GM23338 (cell line): ENCODE measurements around the gene DCP1B. TPM values are rescaled to one million over a fixed set of nuclear protein-coding genes. Genes with fewer than 3 reads are reported as not detected.

Experiments
- ATAC-seq: fragments of 200-7000 bp; cut with Tn5 transposase; 3 replicates; pipeline ENCODE4 v1.9.1; 2020
- DNase-seq: peaks from one replicate; pipeline ENCODE4 v3.0.0-alpha.2; 2015; ENCODE audit warnings: low spot score
- H2AFZ ChIP-seq: fragments of 200-600 bp; sonication (generic); 2 replicates; pipeline ENCODE4 v1.8.0; 2016; ENCODE audit warnings: antibody characterized with exemption, mild to moderate bottlenecking, moderate library complexity
- H3F3A ChIP-seq: fragments of 200-600 bp; sonication (generic); replicated peaks from 2 replicates; pipeline ENCODE4 v1.8.0; 2017; ENCODE audit warnings: antibody characterized with exemption, mixed run types, low read depth
- H3K27ac ChIP-seq: fragments of 200-600 bp; sonication (generic); 2 replicates; pipeline ENCODE4 v1.6.1; 2016; ENCODE audit warnings: low read depth
- H3K27me3 ChIP-seq: fragments of 200-600 bp; sonication (generic); 2 replicates; pipeline ENCODE4 v1.8.0; 2016; ENCODE audit warnings: mild to moderate bottlenecking, mixed run types, moderate library complexity; ENCODE audit not compliant: insufficient read depth
- H3K36me3 ChIP-seq: fragments of 200-600 bp; sonication (generic); 2 replicates; pipeline ENCODE4 v1.8.0; 2016; ENCODE audit warnings: mild to moderate bottlenecking; ENCODE audit not compliant: insufficient read depth
- H3K4me1 ChIP-seq: fragments of 200-600 bp; sonication (generic); 2 replicates; pipeline ENCODE4 v1.8.0; 2016; ENCODE audit warnings: mild to moderate bottlenecking, moderate library complexity; ENCODE audit not compliant: insufficient read depth
- H3K4me2 ChIP-seq: fragments of 200-600 bp; sonication (generic); 2 replicates; pipeline ENCODE4 v1.7.1; 2017; ENCODE audit warnings: mixed run types
- H3K4me3 ChIP-seq: fragments of 200-600 bp; sonication (generic); 2 replicates; pipeline ENCODE4 v1.6.1; 2016; ENCODE audit warnings: mixed run types
- H3K79me2 ChIP-seq: fragments of 200-600 bp; sonication (generic); replicated peaks from 2 replicates; pipeline ENCODE4 v1.8.0; 2017; ENCODE audit warnings: mild to moderate bottlenecking; ENCODE audit not compliant: insufficient read depth
- H3K9me2 ChIP-seq: fragments of 200-600 bp; sonication (generic); 2 replicates; pipeline ENCODE4 v1.8.0; 2017; ENCODE audit not compliant: insufficient read depth
- H4K20me1 ChIP-seq: fragments of 200-600 bp; sonication (generic); replicated peaks from 2 replicates; pipeline ENCODE4 v1.8.0; 2017; ENCODE audit warnings: mild to moderate bottlenecking; ENCODE audit not compliant: insufficient read depth
- H3K27ac Mint-ChIP-seq: 2 replicates; pipeline ENCODE4 v1.8.0; 2020; ENCODE audit warnings: inconsistent platforms, mild to moderate bottlenecking, moderate library complexity, mixed read lengths
- H3K27me3 Mint-ChIP-seq: 3 replicates; pipeline ENCODE4 v1.8.0; 2022; ENCODE audit warnings: low read depth, mild to moderate bottlenecking, moderate library complexity, mixed read lengths, inconsistent platforms; ENCODE audit not compliant: insufficient read depth, poor library complexity
- H3K36me3 Mint-ChIP-seq: 3 replicates; pipeline ENCODE4 v1.8.0; 2021; ENCODE audit warnings: low read depth, mild to moderate bottlenecking, inconsistent platforms, moderate library complexity, mixed read lengths
- H3K4me1 Mint-ChIP-seq: 3 replicates; pipeline ENCODE4 v1.8.0; 2020; ENCODE audit warnings: mild to moderate bottlenecking, inconsistent platforms, mixed read lengths
- H3K4me3 Mint-ChIP-seq: 3 replicates; pipeline ENCODE4 v1.8.0; 2021; ENCODE audit warnings: moderate library complexity, mild to moderate bottlenecking, inconsistent platforms, mixed read lengths
- H3K9me3 Mint-ChIP-seq: 3 replicates; pipeline ENCODE4 v1.8.0; 2020; ENCODE audit warnings: moderate library complexity, mild to moderate bottlenecking, inconsistent platforms, mixed read lengths
- CREB1 ChIP-seq: fragments of 250-450 bp; sonication (Bioruptor Pico); IDR thresholded peaks from 2 replicates; pipeline ENCODE4 v1.5.0; 2020; ENCODE audit warnings: low read depth, mild to moderate bottlenecking, moderate library complexity
- CTCF ChIP-seq, 2 experiments: fragments of 200-600 bp in 1 of 2; sonication (generic) in 1 of 2; conservative IDR thresholded peaks; 2 replicates each; pipeline versions ENCODE4 v1.5.1 to v1.6.1; 2016 to 2017; ENCODE audit warnings: antibody characterized with exemption in 2 of 2, low read depth in 2 of 2, mild to moderate bottlenecking in 2 of 2, moderate library complexity in 1 of 2
- ETS1 ChIP-seq: IDR thresholded peaks from 2 replicates; pipeline ENCODE4 v1.6.1; 2016; ENCODE audit warnings: antibody characterized with exemption
- EZH2 ChIP-seq: fragments of 200-600 bp; sonication (generic); IDR thresholded peaks from one replicate; pipeline ENCODE4 v1.8.0; 2017; ENCODE audit warnings: antibody characterized with exemption, mild to moderate bottlenecking, low read depth; ENCODE audit not compliant: unreplicated experiment
- EZH2phosphoT487 ChIP-seq: fragments of 200-600 bp; sonication (generic); IDR thresholded peaks from one replicate; pipeline ENCODE4 v1.8.1; 2018; ENCODE audit warnings: antibody characterized with exemption; ENCODE audit not compliant: unreplicated experiment
- JUNB ChIP-seq: IDR thresholded peaks from one replicate; pipeline ENCODE4 v1.6.1; 2016; ENCODE audit warnings: antibody characterized with exemption; ENCODE audit not compliant: unreplicated experiment
- NANOG ChIP-seq: IDR thresholded peaks from 2 replicates; pipeline ENCODE4 v1.6.1; 2016; ENCODE audit warnings: antibody characterized with exemption, borderline replicate concordance
- POLR2AphosphoS5 ChIP-seq: IDR thresholded peaks from 2 replicates; pipeline ENCODE4 v1.6.1; 2016; ENCODE audit warnings: antibody characterized with exemption, low read depth
- REST ChIP-seq: IDR thresholded peaks from one replicate; pipeline ENCODE4 v1.6.1; 2018; ENCODE audit warnings: antibody characterized with exemption; ENCODE audit not compliant: unreplicated experiment
- STAT1 ChIP-seq: IDR thresholded peaks from one replicate; pipeline ENCODE4 v1.6.1; 2016; ENCODE audit warnings: antibody characterized with exemption; ENCODE audit not compliant: unreplicated experiment
- ZNF114 ChIP-seq: fragments of 250-450 bp; sonication (Bioruptor Pico); IDR thresholded peaks from 2 replicates; pipeline ENCODE4 v1.5.0; 2020; ENCODE audit warnings: mild to moderate bottlenecking, moderate library complexity
- ZNF331 ChIP-seq: fragments of 250-450 bp; sonication (Bioruptor Pico); IDR thresholded peaks from 2 replicates; pipeline ENCODE4 v1.5.0; 2020; ENCODE audit warnings: low read depth, mild to moderate bottlenecking, moderate library complexity
- ZNF462 ChIP-seq: fragments of 250-450 bp; sonication (Bioruptor Pico); IDR thresholded peaks from 2 replicates; pipeline ENCODE4 v1.5.0; 2020; ENCODE audit warnings: mild to moderate bottlenecking, moderate library complexity
- polyA plus RNA-seq: library from polyadenylated mRNA; unstranded; fragments of >200 nt; fragmentation: Nextera tagmentation; extraction: Ambion mirVana; gene quantifications from 2 replicates; pipeline ENCODE4 v1.2.1, GENCODE V29; 2016
- total RNA-seq: library from RNA; depleted of rRNA; stranded (reverse); fragments of >200 nt; shearing (Covaris generic); gene quantifications from 2 replicates; pipeline ENCODE4 v1.2.3, GENCODE V29; 2014

DCP1B gene
- total and polyA plus RNA-seq, 2 experiments from 2014 or later, result 24.4 to 29.8 TPM

- Mint-ChIP-seq H3K4me1 (peaks cover 4% of the 10 kb centered on the region; the same call in 1 of the 3 replicates), H3K27me3 (peaks cover 2% of the 10 kb centered on the region), H3K36me3 (no peaks in the 10 kb centered on the region), H3K9me3 (no peaks in the 10 kb centered on the region; the same call in 2 of the 3 replicates), H3K27ac (no peak overlapping the region), H3K4me3 (no peak overlapping the region)
- Histone ChIP-seq H4K20me1 (no peaks in the 10 kb centered on the region), H3K36me3 (no peaks in the 10 kb centered on the region), H3K79me2 (no peaks in the 10 kb centered on the region), H3F3A (no peaks in the 10 kb centered on the region), H3K4me3 (no peak overlapping the region), H3K4me1 (no peaks in the 10 kb centered on the region), H3K27me3 (no peaks in the 10 kb centered on the region), H2AFZ (no peak overlapping the region), H3K27ac (no peak overlapping the region), H3K9me2 (no peaks in the 10 kb centered on the region), H3K4me2 (no peak overlapping the region)
- TF ChIP-seq EZH2phosphoT487 (no peak), STAT1 (no peak), ZNF462 (CRISPR knock-in tag) (no peak), ZNF114 (CRISPR knock-in tag) (no peak), JUNB (no peak), ETS1 (no peak), EZH2 (no peak), ZNF331 (CRISPR knock-in tag) (no peak), CREB1 (CRISPR knock-in tag) (no peak), REST (no peak), NANOG (no peak), POLR2AphosphoS5 (no peak), CTCF (conservative IDR thresholded peaks at IDR 0.05; ENCODE audit: low read depth in 2 of 2) (no peak)
- ATAC-seq (no peak), DNase-seq (no peak)
Measured at GRCh38 chr12:2027351-2027750, 23.1 kb upstream of the DCP1B start.
